ENCODE measurements around the gene SLC9A9.

DNA sequence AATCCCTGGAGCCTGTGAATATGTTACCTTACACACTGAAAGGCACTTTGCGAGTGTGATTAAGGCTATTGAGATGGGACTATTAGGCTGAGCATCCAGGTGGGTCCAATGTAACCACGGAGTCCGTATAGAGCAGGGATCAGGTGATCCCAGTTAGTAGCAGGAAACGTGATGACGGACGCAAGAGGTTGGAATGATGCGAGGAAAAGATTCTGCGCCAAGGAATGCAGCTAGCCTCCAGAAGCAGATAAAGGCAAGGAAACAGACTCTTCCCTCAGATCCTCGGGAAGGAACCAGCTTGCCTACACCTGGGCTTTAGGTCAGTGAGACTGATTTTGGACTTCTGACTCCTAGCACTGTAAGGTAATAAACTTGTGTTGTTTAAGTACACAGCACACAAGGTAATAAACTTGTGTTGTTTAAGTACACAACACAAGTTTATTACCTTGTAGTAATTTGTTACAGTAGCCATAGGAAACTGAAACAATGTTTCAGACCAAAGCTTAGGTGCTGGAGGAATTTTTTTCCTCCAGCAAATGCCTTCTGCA is 603.7 kb downstream of the SLC9A9 start:
- TF ChIP-seq, protein P1, sequence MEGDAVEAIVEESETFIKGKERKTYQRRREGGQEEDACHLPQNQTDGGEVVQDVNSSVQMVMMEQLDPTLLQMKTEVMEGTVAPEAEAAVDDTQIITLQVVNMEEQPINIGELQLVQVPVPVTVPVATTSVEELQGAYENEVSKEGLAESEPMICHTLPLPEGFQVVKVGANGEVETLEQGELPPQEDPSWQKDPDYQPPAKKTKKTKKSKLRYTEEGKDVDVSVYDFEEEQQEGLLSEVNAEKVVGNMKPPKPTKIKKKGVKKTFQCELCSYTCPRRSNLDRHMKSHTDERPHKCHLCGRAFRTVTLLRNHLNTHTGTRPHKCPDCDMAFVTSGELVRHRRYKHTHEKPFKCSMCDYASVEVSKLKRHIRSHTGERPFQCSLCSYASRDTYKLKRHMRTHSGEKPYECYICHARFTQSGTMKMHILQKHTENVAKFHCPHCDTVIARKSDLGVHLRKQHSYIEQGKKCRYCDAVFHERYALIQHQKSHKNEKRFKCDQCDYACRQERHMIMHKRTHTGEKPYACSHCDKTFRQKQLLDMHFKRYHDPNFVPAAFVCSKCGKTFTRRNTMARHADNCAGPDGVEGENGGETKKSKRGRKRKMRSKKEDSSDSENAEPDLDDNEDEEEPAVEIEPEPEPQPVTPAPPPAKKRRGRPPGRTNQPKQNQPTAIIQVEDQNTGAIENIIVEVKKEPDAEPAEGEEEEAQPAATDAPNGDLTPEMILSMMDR (IDR thresholded peaks at IDR 0.05; ENCODE audit: insufficient read depth, low read length), result no peak
- no peak for TF ChIP-seq POLR2AphosphoS5 (IDR thresholded peaks at IDR 0.05; ENCODE audit: low read depth)

Data from HL-60 (cell line).